Measurements from ENCODE around the gene LAMA1.
"Not testable (repeated sequence)": the region's sequence is repeated elsewhere in the genome, so short reads cannot be mapped to it uniquely, and the experiment has no call there.

The LAMA1 gene

DNA sequence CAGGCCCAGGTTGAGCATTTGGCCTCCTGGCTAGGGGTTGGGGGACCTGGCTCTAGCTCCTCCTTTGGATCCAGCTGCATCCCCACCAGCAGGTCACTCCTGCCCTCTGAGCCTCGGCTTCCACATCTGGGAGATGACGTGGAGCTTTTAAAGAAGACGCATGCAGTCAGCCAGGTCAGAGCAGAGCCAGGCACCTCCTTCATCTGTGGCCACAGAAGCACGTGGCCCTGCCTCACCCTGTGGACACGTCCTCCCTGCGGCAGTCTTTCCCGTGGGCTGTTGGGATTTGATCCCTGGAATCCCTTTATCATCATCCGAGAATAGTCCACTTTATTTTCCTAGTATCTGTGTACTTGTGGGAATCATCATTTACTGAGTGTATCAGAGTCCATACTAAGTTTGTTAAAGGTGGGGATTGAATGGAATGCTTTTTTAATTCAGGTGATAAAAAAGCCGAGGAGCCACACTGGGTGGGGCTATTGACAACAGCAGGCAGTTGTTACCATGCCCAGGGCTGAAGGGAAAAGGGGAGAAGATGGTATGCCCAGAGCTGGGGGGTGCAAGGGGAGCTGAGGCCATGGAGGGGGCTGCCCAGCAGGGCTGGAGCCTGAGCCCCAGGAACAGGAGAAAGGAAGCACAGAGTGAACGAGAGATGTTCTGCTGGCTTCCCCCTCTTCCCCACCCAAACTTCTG lies 170.1 kb downstream of the LAMA1 start:
- no peak for DNase-seq

DNA sequence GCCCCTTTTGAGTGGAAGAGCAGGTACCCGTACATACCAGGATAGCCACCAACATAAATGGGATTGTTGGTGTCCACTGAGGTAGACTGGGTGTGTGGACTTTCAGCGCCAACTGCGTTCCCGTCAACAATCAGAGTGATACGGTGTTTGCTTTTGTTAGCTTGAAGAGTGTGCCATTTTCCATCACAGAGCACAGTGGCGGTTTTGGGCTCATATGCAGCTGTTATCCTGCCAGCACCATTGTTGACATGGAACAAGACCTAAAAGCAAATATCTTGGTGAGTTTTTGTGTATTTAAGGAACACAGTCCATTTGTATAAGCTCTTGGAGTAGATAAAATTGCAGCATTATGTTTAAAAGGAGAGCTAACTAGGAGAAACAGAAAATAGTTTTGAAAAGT lies 174.5 kb downstream of the LAMA1 start:
- no peak for DNase-seq

- DNase-seq, result no peak
Observed at GRCh38 chr18:6942742-6943141, 174.9 kb downstream of the LAMA1 start.

DNA sequence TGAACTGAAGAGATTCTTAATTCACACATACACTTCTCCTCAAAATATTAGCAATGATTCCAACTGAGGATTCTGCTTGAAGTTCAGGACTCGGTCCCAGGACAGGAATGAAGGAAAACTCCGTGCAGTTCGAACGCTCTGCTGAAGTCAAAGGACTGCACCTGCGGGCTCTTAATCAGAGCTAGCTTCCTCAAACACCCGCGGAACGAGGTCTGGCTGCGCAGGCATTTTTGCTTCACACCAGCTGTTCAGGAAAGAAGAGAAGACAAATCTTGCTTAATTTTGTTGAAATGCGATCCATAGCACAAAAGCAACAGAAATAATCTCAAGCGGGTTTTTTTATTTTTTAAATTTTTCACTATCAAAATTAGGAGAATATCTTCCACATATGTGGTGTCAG lies 175.6 kb downstream of the LAMA1 start:
- DNase-seq, result no peak

GRCh38 chr18:6940451-6940850 lies 177.1 kb downstream of the LAMA1 start:
- DNase-seq, result no peak

DNA sequence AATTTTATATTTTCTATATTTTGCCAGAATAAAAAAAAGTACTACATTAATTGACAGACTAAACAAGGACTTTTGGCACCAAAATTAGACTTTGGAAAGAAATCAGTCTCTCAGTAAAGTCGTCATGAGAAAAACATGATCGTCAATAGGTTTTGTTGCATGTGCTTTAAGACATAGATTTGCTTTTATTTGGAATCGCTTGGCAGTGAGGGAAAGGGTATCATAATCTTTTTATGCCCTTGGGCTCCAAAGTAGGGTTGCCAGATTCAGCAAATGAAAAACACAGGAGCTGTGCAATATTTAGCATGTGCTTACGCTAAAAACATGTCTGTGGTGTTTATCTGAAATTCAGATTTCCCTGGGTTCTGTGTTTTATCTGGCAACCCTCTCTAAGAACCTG lies 177.6 kb downstream of the LAMA1 start:
- no peak for DNase-seq

GRCh38 chr18:6938403-6938802 lies 179.2 kb downstream of the LAMA1 start:
- DNase-seq, result not testable (repeated sequence)

DNA sequence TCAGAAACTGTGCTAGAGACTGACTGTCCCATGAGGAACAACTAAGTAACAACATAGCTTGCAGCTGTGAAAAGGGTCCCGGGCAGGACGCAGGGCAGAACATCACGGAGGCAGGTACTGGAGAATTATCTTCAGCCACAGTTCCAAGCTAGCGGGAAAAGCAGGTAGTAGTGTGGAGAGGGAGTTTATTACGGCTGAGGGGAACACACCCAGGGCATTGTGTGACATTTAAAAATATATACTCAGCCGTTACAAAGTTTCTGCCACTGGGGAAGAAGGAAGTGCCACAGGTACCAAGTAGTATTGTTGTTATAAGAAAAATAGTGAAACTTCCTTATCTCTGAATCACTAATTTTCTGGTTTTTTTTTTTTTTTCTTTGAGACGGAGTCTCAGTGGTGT lies 179.6 kb downstream of the LAMA1 start:
- no peak for DNase-seq

DNA sequence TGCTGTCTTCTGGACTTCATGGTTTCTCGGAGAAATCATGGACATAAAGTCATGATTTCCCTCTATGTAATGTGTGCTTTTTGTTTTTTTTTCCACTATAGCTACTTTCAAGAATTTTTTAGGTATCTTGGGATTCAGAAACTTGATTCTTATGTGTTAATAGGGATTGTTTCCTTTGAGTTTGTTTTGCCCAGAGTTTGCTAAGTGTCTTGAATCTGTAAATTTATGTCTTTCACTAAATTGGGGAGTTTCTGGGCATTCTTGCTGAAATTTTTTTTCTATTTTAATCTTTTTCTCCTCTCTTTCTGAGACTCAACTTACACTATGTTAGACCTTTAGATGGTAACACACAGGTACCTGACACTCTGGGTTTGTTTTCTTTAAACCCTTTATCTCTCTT lies 182.7 kb downstream of the LAMA1 start:
- DNase-seq, result no peak

DNA sequence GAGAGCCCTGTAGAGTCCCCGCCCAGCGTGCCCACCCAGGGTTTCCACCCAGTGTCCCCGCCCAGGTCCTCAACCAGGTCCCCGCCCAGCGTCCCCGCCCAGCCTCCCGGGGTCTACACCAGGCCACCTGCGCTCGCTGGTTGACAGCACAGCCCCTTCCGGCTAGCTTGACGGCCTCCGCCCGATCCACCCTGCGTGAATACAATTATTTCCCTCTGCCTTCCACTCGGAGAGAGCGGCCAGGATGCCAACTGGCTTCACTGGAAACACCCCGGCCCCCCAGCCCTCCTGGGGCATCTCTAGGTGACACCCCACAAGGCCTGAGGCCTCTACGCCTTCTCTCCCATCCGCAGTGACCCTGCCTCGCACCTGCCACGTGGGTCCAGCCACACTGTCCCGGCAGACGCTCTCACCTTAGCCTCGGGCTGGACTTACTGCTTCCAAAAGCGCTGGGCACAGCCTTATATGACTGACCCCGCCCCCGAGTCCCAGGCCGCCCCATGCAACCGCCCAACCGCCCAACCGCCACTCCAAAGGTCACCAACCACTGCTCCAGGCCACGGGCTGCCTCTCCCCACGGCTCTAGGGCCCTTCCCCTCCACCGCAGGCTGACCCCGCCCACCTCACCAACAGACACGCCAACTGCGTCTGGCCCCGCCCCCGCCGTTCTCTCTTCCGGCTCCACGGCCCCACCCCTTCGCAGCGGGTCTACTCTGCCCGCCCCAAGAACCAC lies 188.1 kb downstream of the LAMA1 start:
- no peak for DNase-seq

DNA sequence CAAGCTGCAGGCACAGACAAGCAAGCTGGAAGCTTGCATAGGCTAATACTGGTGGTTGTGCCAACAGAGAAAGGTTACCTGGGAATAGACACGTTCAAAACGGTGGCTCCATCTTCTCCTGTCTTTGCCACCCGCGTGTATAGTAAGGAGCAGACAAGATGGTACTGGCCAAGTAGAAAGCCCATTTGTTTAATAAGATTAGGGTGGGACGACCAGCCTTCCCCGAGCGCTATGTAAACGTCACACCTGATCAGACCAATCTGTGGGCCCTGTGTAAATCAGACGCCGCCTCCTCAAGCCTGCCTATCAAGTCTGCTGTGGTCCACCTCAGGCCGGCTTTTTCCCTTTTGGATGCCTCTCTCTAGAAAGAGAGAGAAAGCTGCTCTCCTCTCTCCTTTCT lies 189.2 kb downstream of the LAMA1 start:
- no peak for DNase-seq

DNA sequence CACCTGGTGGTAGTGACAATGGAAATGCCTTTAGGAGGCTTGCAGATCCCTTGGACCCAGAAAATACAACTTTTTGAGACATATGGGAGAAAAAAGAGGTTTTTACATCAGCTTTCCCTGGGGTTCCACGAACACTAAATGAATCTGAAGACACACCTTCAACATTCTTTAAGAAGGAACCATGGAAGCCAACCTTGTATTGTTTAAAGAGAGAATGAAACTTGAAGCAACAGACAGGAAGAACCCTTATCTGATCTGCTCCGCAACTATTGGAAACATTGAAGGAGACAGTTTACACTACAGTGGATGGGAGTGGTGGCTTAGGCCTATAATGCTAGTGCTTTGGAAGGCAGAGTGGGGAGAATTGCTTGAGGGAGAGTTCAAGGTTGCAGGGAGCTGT lies 190.4 kb downstream of the LAMA1 start:
- no peak for DNase-seq

DNA sequence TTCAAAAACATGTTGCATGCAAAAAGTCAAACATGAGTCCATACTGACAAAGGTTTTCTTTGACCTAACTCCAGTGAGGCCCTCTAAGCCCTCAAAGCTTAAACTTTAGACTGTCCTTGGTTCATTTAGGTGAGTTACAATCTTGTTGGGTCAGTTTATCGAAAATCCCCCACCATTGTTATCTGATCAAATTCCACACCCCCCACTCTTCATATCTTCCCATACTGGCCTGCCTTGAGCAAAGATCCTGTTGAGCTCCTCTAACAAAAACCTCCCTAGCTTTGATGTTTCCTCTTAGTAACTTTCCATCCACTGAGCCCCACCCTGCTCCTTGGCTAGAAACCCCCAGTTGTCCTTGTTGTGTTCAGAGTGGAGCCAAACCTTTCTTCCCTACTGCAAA lies 194.4 kb downstream of the LAMA1 start:
- no peak for DNase-seq

DNA sequence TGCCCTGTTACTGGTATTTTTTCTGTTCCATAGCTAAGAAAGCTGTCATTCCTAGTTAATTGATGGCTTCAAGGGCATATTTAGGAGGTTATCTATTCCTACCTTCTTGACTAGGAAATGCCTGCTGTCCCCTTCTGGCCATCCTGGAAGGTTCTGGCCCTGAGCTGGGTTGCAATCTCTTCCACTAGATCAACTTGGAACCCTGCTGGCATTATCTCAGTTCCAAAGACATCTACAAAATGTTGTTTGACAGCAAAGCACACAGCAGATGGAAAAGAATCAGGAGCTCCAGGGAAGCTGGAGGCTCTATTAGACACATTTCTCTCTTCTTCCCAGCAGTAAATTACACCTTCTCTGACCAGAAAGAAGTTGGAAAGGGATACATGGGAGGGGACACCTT lies 196.0 kb downstream of the LAMA1 start:
- DNase-seq, result no peak

DNA sequence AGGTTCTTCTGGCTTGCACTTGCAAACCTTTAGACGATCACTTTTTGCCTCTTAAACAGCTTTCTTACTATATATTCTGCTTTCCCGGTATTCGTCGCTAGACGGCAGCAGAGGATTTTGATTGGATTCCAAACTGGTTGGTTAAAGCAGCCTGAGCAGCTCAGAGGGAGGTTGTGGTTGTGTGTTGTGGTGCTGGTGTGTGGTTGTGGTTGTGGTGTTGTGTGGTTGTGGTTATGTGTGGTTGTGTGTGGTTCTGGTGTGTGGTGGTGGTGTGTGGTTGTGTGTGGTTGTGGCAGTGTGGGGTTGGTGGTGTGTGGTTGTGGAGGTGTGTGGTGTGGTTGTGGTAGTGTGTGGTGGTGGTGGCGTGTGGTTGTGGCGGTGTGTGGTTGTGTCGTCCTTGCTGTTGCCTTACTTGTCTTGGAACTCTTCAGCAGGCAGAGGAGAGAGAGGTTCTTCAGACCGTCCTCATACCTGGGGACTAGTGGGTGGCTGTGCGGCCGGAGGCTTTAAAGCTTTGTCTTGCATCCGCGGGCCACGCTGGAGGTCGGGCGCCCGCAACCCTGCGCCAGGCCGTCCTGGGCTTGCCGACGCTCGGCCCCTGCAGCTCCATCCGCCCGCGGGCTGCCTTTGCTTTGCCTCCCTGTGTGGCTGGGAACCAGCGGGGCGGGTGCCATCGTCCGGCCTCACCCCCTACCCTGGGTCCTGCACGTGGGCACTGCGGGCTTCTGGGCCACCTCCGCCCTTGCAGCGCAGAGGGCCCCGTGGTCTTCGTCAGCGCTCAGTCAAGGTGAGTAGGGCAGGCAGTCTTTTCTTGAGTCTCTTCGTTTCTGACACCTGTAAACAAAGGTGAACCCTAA lies 197.3 kb downstream of the LAMA1 start:
- DNase-seq, result peak; percentile 12

- no peak for DNase-seq
Observed at GRCh38 chr18:6917072-6917471, 200.5 kb downstream of the LAMA1 start.

GRCh38 chr18:6901286-6901926 lies 216.2 kb downstream of the LAMA1 start:
- DNase-seq, result no peak

DNA sequence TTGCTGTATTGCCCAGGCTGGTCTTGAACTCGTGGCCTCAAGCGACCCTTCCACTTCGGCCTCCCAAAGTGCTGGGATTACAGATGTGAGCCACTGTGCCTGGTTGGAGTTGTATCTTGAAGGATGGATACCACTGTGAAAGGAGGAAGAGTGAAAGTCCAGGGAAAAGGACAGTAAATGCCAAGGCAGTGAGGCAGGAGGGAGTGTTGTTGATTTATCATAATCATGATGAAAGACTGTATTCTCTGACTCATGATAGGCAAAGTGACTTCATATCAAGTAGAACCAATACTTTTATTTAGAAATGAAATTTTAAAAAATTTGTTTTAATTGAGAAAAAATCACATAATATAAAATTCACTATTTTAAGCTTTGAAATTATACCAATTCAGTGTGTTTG lies 225.8 kb downstream of the LAMA1 start:
- no peak for DNase-seq

All from DMS79 treated with DMSO at 0.1 percent for 48 hours (cell line).